SIG-M5 treated with dmso at 0.1 percent for 504 hours (cell line): Measurements from ENCODE around the gene PPP1R1B.

Source experiments
- DNase-seq: peaks from one replicate; lab custom pipeline; 2025; ENCODE audit not compliant: unreplicated experiment; lab: John Stamatoyannopoulos, UW

Gene PPP1R1B

GRCh38 chr17:39666231-39666600, 39.5 kb downstream of the PPP1R1B start:
- DNase-seq, result no peak

GRCh38 chr17:39666601-39667261, 40.0 kb downstream of the PPP1R1B start:
- no peak for DNase-seq

GRCh38 chr17:39667262-39667944, 40.7 kb downstream of the PPP1R1B start:
- no peak for DNase-seq

- no peak for DNase-seq
Observed at GRCh38 chr17:39667945-39668924, 41.5 kb downstream of the PPP1R1B start, which contains the start of gene PNMT. Gene PNMT, plus strand, starts transcription at chr17:39668453. Its CDS starts 23 bp downstream, at chr17:39668476.

GRCh38 chr17:39669897-39670735, 43.4 kb downstream of the PPP1R1B start:
- DNase-seq, result no peak

- no peak for DNase-seq
Observed at GRCh38 chr17:39670746-39671145, 44.0 kb downstream of the PPP1R1B start.

GRCh38 chr17:39671651-39672521, 45.1 kb downstream of the PPP1R1B start:
- no peak for DNase-seq

- DNase-seq, result no peak
Observed at GRCh38 chr17:39672522-39673334, 46.0 kb downstream of the PPP1R1B start.

- no peak for DNase-seq
Observed at GRCh38 chr17:39673335-39674081, 46.8 kb downstream of the PPP1R1B start.

GRCh38 chr17:39674179-39674578, 47.4 kb downstream of the PPP1R1B start:
- no peak for DNase-seq

GRCh38 chr17:39674702-39675389, 48.1 kb downstream of the PPP1R1B start:
- DNase-seq, result no peak

GRCh38 chr17:39675390-39676082, 48.8 kb downstream of the PPP1R1B start:
- DNase-seq, result no peak

GRCh38 chr17:39676198-39676819, 49.6 kb downstream of the PPP1R1B start:
- DNase-seq, result no peak

- no peak for DNase-seq
Observed at GRCh38 chr17:39677072-39677471, 50.3 kb downstream of the PPP1R1B start.

GRCh38 chr17:39677542-39678339, 51.0 kb downstream of the PPP1R1B start:
- no peak for DNase-seq
